Subcutaneous abdominal adipose tissue (tissue), 5 donors: ENCODE results near the gene NKAIN4.

Source experiments
- H3K27ac ChIP-seq: one replicate; pipeline ENCODE4 v1.7.0; 2013; ENCODE audit warnings: low read depth, mild to moderate bottlenecking, inconsistent platforms, low read length, moderate library complexity
- H3K27me3 ChIP-seq, 5 donors: one replicate each; pipeline ENCODE4 v1.7.0; 2013; ENCODE audit warnings: low read length in 5 of 5, inconsistent platforms in 1 of 5; ENCODE audit not compliant: control insufficient read depth in 5 of 5, insufficient read depth in 4 of 5
- H3K36me3 ChIP-seq, 5 donors: one replicate each; pipeline ENCODE4 v1.7.0; 2013; ENCODE audit warnings: low read length in 5 of 5; ENCODE audit not compliant: control insufficient read depth in 5 of 5, insufficient read depth in 5 of 5
- H3K4me1 ChIP-seq, 5 donors: one replicate each; pipeline ENCODE4 v1.7.0; 2013; ENCODE audit warnings: low read length in 5 of 5, mild to moderate bottlenecking in 3 of 5, moderate library complexity in 1 of 5; ENCODE audit not compliant: control insufficient read depth in 5 of 5, insufficient read depth in 5 of 5
- H3K4me3 ChIP-seq, 5 donors: one replicate each; pipeline ENCODE4 v1.7.0; 2013; ENCODE audit warnings: low read length in 5 of 5, low read depth in 1 of 5
- H3K9ac ChIP-seq, 5 donors: one replicate each; pipeline ENCODE4 v1.7.0; 2013; ENCODE audit warnings: low read length in 5 of 5, mild to moderate bottlenecking in 4 of 5, moderate library complexity in 3 of 5
- H3K9me3 ChIP-seq, 5 donors: one replicate each; pipeline ENCODE4 v1.7.0; 2013; ENCODE audit warnings: low read length in 5 of 5; ENCODE audit not compliant: control insufficient read depth in 5 of 5
- donor health status: healthy.
- donor health status: healthy.
- donor health status: healthy.
- donor health status: healthy.
- donor health status: healthy.

The NKAIN4 gene

DNA sequence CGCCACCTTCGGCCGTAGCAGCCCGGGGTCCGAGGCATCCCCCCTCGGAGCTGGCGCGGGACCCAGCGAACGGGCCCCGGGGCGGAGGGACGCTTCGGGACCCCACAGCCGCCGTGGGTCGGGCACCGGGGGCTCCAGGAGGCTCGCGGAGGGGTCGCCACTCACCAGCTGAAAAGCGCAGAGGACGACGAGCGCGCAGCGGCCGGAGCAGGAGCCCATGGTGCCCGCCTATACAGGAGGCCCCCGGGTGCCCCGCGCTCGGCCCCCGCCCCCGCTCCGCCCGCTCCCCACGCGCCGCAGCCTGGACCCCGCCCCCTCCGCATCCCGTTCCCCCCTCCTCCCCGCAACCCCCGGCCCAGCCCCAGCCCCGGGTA, at the start of gene NKAIN4:
Gene NKAIN4 (minus strand): TSS at position 232 of the 374 bp plus-strand sequence. CDS start 13 bp downstream, at position 219.
- Histone ChIP-seq H3K4me3 (peak within 1 kb of the TSS in 1 of 5 donors; percentile 22), H3K27ac (no peak within 1 kb of the TSS), H3K9me3 (no peaks in the 10 kb centered on the region), H3K9ac (no peak within 1 kb of the TSS), H3K4me1 (peaks cover 0 to 10% (median 5%) of the 10 kb centered on the region in 5 donors), H3K27me3 (peaks cover 29 to 66% (median 57%) of the 10 kb centered on the region in 5 donors), H3K36me3 (no peaks in the 10 kb centered on the region)

GRCh38 chr20:63303095-63303666, 48.9 kb upstream of the NKAIN4 start:
- Histone ChIP-seq H3K4me1 (no peaks in the 10 kb centered on the region), H3K9me3 (peaks cover 2 to 11% (median 6%) of the 10 kb centered on the region in 5 donors), H3K9ac (no peak overlapping the region), H3K36me3 (no peaks in the 10 kb centered on the region), H3K27me3 (peaks cover 16 to 38% (median 28%) of the 10 kb centered on the region in 5 donors), H3K27ac (no peak overlapping the region), H3K4me3 (no peak overlapping the region)

- H3K27me3 ChIP-seq = peaks cover 18 to 38% (median 27%) of the 10 kb centered on the region in 5 donors
- H3K4me3 ChIP-seq = no peak overlapping the region
- no peak overlapping the region for H3K9ac ChIP-seq
- peaks cover 2 to 11% (median 6%) of the 10 kb centered on the region in 5 donors for H3K9me3 ChIP-seq
- H3K4me1 ChIP-seq = no peaks in the 10 kb centered on the region
- no peaks in the 10 kb centered on the region for H3K36me3 ChIP-seq
- no peak overlapping the region for H3K27ac ChIP-seq
Measured at GRCh38 chr20:63301671-63302070, 47.4 kb upstream of the NKAIN4 start.

- Histone ChIP-seq H3K9ac (no peak overlapping the region), H3K9me3 (peaks cover 2 to 11% (median 6%) of the 10 kb centered on the region in 5 donors), H3K27ac (no peak overlapping the region), H3K36me3 (no peaks in the 10 kb centered on the region), H3K27me3 (peaks cover 36 to 48% (median 42%) of the 10 kb centered on the region in 5 donors), H3K4me3 (no peak overlapping the region), H3K4me1 (no peaks in the 10 kb centered on the region)
Measured at GRCh38 chr20:63298731-63299312, 44.6 kb upstream of the NKAIN4 start.

DNA sequence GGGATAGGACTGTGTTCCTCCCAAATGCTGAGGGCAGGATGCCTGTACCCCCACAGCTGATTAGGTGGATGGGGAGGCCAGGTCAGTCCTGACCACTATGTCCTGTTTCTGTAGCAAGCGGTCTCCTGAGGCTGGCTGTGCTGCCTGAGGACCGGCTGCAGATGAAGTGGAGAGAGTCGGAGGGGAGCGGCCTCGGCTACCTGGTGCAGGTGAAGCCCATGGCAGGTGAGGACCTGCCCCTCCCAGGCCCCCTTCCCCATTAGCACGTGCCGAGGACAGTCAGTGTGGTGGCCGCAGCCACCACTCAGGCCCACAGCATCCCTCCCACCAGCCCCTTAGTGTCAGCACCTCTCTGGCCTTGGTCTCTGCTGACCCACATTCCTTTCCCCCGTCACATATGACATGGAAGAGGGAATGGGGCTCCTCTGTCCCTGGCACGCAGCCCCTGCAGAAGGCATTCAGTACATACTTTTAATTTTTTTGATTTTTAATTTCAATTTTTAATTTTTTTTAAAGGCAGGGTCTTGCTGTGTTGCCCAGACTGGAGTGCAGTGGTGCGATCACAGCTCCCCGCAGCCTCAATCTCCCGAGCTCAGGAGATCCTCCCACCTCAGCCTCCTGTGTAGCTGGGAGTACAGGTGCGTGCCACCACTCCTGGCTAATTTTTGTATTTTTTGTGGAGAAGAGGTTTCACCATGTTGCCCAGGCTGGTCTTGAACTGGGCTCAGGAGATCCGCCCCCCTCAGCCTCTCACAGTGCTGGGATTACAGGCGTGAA, 43.7 kb upstream of the NKAIN4 start:
- Histone ChIP-seq H3K27me3 (peaks cover 40 to 54% (median 47%) of the 10 kb centered on the region in 5 donors), H3K4me3 (no peak overlapping the region), H3K27ac (no peak overlapping the region), H3K36me3 (no peaks in the 10 kb centered on the region), H3K9ac (no peak overlapping the region), H3K4me1 (no peaks in the 10 kb centered on the region), H3K9me3 (peaks cover 2 to 11% (median 6%) of the 10 kb centered on the region in 5 donors)

DNA sequence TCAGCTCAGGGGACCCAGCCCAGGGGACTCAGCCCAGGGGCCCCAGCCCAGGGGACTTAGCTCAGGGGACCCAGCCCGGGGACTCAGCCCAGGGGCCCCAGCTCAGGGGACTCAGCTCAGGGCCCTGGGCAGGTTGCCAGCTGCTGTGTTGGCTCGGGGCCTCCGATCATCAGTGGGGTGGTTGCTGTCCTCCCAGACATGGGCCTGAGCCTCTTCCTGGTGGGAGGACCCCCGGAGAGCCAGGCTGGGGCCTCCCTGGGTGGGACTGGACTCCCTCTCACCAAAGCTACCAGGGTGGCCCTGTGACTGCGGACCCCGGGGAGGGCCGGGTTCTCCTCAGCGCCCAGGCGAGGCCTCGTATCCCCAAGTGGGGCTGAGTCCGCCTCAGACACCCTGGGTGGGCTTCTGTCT, 43.1 kb upstream of the NKAIN4 start:
- Histone ChIP-seq H3K4me3 (no peak overlapping the region), H3K27me3 (peaks cover 45 to 59% (median 52%) of the 10 kb centered on the region in 5 donors), H3K4me1 (no peaks in the 10 kb centered on the region), H3K36me3 (no peaks in the 10 kb centered on the region), H3K9ac (no peak overlapping the region), H3K9me3 (peaks cover 2 to 11% (median 6%) of the 10 kb centered on the region in 5 donors), H3K27ac (no peak overlapping the region)

GRCh38 chr20:63296531-63297299, 42.5 kb upstream of the NKAIN4 start:
- peaks cover 52 to 64% (median 57%) of the 10 kb centered on the region in 5 donors for H3K27me3 ChIP-seq
- H3K36me3 ChIP-seq = no peaks in the 10 kb centered on the region
- H3K9ac ChIP-seq = no peak overlapping the region
- H3K4me3 ChIP-seq = no peak overlapping the region
- no peaks in the 10 kb centered on the region for H3K4me1 ChIP-seq
- peaks cover 2 to 7% (median 5%) of the 10 kb centered on the region in 5 donors for H3K9me3 ChIP-seq
- H3K27ac ChIP-seq = no peak overlapping the region

DNA sequence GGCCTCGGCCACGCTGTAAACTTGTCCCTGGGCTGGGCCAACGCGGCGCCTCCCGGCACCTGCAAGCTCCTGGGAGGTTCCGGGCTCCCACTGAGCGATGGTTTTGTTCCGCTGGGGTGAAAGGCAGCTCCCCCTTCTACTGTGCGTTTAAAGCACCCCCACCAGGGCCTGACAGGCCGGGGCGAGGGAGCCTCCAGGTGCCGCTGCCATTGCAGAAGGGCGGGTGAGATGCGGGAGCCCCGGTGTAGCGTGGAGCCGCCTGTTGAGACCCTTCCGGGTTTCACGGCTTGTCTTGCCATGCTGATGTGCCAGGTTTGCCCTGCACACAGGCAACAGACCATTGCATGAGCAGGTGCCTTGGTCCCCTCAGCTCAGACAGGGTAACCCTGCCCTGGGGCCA, 41.6 kb upstream of the NKAIN4 start:
- Histone ChIP-seq H3K36me3 (no peaks in the 10 kb centered on the region), H3K9ac (no peak overlapping the region), H3K9me3 (peaks cover 0 to 1% (median 0%) of the 10 kb centered on the region in 5 donors), H3K27me3 (peaks cover 55 to 65% (median 60%) of the 10 kb centered on the region in 5 donors), H3K27ac (no peak overlapping the region), H3K4me1 (no peaks in the 10 kb centered on the region), H3K4me3 (no peak overlapping the region)

- Histone ChIP-seq H3K36me3 (no peaks in the 10 kb centered on the region), H3K9me3 (no peaks in the 10 kb centered on the region), H3K4me3 (no peak overlapping the region), H3K4me1 (no peaks in the 10 kb centered on the region), H3K27ac (no peak overlapping the region), H3K27me3 (peaks cover 57 to 67% (median 64%) of the 10 kb centered on the region in 5 donors), H3K9ac (no peak overlapping the region)
Measured at GRCh38 chr20:63295422-63295821, 41.2 kb upstream of the NKAIN4 start.
